Endothelial cell (in vitro differentiated cells): Measurements from ENCODE around the gene AK9. TPM values are rescaled to one million over a fixed set of nuclear protein-coding genes. Genes with fewer than 3 reads are reported as not detected.
A peak's percentile ranks its signal among the peaks of the same experiment; 100 is the strongest.

ENCODE experiments used
- DNase-seq: peaks from one replicate; pipeline ENCODE4 v3.0.0; 2021; ENCODE audit warnings: low spot score
- H3K27ac Mint-ChIP-seq: one replicate; pipeline ENCODE4 v1.8.0; 2021; ENCODE audit warnings: mixed read lengths, inconsistent platforms; ENCODE audit not compliant: unreplicated experiment
- H3K27me3 Mint-ChIP-seq: one replicate; pipeline ENCODE4 v1.8.0; 2021; ENCODE audit warnings: mild to moderate bottlenecking, moderate library complexity, mixed read lengths, inconsistent platforms; ENCODE audit not compliant: unreplicated experiment
- H3K36me3 Mint-ChIP-seq: one replicate; pipeline ENCODE4 v1.8.0; 2021; ENCODE audit warnings: mild to moderate bottlenecking, low read depth, mixed read lengths, inconsistent platforms; ENCODE audit not compliant: unreplicated experiment
- H3K4me1 Mint-ChIP-seq: one replicate; pipeline ENCODE4 v1.8.0; 2021; ENCODE audit warnings: mild to moderate bottlenecking, mixed read lengths, inconsistent platforms; ENCODE audit not compliant: unreplicated experiment
- H3K4me3 Mint-ChIP-seq: one replicate; pipeline ENCODE4 v1.8.0; 2021; ENCODE audit warnings: mild to moderate bottlenecking, mixed read lengths, inconsistent platforms; ENCODE audit not compliant: unreplicated experiment
- H3K9me3 Mint-ChIP-seq: one replicate; pipeline ENCODE4 v1.8.0; 2021; ENCODE audit warnings: mixed read lengths, inconsistent platforms; ENCODE audit not compliant: unreplicated experiment
- CTCF ChIP-seq: fragments of 200-600 bp; sonication (generic); IDR thresholded peaks from one replicate; pipeline ENCODE4 v1.5.0; 2021; ENCODE audit warnings: antibody characterized with exemption; ENCODE audit not compliant: unreplicated experiment
- long read RNA-seq: library from polyadenylated mRNA; unstranded; transcript quantifications from one replicate; pipeline ENCODE4 v2.0.0, GENCODE V29; 2020; ENCODE audit not compliant: unreplicated experiment
- total RNA-seq: library from RNA; stranded (reverse); fragmentation: NEBNext Ultra II Directional; extraction: Animal tissue kit (Norgen Biotek cat#: 25700); gene quantifications from one replicate; pipeline ENCODE4 v1.2.1, GENCODE V29; 2021; ENCODE audit not compliant: unreplicated experiment

Gene AK9
- 3.5 TPM for total RNA-seq
- long read RNA-seq, result 0 reads

DNA sequence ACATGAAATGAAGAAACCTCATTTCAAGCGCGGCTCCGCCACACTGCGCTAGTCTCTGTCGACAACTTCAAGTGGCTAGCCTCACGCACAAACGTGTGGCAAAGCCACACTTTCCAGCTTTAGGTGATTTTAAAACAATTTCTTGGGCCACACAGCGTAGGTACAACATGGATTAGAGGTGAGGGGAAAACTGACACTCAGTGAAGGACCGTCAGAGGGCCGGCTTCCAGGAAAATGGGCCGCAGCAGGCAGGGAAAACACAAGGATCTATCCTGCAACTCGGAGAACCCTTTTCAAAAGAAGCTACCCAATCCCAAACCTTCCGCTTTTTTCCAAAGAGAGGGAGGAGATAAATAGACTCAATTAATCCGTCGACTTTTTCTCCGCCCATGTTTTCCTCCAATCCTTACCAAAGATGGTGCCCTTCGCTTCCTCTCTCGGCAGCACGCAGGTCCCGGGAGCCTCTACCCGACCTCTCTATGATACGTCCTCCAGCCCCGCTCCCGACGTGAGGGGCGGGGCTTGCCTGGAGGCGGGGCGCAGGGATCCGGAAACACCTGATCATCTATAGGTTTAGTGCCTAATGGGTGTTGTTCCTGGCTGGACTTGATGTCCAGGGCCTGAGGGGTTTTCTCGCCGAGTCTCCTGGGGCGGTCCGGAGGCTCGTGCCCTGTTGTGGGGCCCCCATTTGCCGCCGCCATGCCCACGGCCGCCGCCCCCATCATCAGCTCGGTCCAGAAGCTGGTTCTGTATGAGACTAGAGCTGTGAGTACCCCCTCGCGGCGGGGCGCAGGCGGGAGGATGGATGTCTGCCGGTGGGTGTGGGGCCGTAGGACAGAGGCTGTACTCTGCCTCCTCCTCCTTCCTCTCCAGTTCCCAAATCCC is at the start of gene AK9, which contains the start of gene FIG4:
Gene AK9, minus strand, starts transcription at position 466 of the 885 bp plus-strand sequence. CDS start 15,457 bp downstream, outside the sequence.
Gene FIG4, plus strand, starts transcription at position 560 of the 885 bp plus-strand sequence. Its CDS starts 140 bp downstream, at position 700.
- Mint-ChIP-seq H3K27me3 (no peaks in the 10 kb centered on the region), H3K36me3 (no peaks in the 10 kb centered on the region), H3K4me3 (peak within 1 kb of the TSS; percentile 99), H3K4me1 (peaks cover 2% of the 10 kb centered on the region), H3K9me3 (no peaks in the 10 kb centered on the region), H3K27ac (peak within 1 kb of the TSS; percentile 93)
- peak; percentile 86 for DNase-seq
- TF ChIP-seq CTCF, result no peak

- peak overlapping the region; percentile 70 for H3K4me3 Mint-ChIP-seq
- H3K36me3 Mint-ChIP-seq, result peaks cover 15% of the 10 kb centered on the region
- DNase-seq, result no peak
- no peak overlapping the region for H3K27ac Mint-ChIP-seq
- peaks cover 4% of the 10 kb centered on the region for H3K4me1 Mint-ChIP-seq
- H3K27me3 Mint-ChIP-seq, result no peaks in the 10 kb centered on the region
- no peaks in the 10 kb centered on the region for H3K9me3 Mint-ChIP-seq
- TF ChIP-seq CTCF, result no peak
Measured at GRCh38 chr6:109740787-109741186, 49.8 kb upstream of the AK9 start.

- no peak for TF ChIP-seq CTCF
- Mint-ChIP-seq H3K9me3 (no peaks in the 10 kb centered on the region), H3K4me3 (peak overlapping the region; percentile 28)
Measured at GRCh38 chr6:109739686-109740085, 48.7 kb upstream of the AK9 start.

DNA sequence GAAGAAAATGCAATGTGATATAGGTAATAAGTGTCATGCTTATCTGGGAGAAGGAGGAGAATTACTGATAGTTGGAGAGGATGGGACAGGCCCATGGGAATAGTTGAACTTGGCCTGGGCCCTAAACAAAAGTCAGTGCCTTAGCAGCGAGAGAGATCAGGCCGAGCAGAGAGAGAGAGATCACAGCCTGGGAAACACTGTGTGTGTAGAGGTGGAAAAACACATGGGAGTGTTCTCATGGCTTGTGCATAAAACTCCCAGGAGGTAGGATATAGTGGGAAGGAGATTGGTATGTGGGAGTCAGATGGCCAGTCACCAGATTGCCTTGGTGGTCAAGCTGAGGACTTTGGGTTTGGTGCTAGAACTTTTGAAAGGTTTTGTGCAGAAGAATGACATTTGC is 47.7 kb upstream of the AK9 start:
- no peak overlapping the region for H3K4me3 Mint-ChIP-seq
- H3K9me3 Mint-ChIP-seq, result no peaks in the 10 kb centered on the region
- no peak for TF ChIP-seq CTCF
- peaks cover 15% of the 10 kb centered on the region for H3K36me3 Mint-ChIP-seq
- H3K27ac Mint-ChIP-seq, result no peak overlapping the region
- H3K4me1 Mint-ChIP-seq, result peaks cover 4% of the 10 kb centered on the region
- no peaks in the 10 kb centered on the region for H3K27me3 Mint-ChIP-seq
- no peak for DNase-seq

More at GRCh38 chr6:109739686-109740085, 48.7 kb upstream of the AK9 start:
- H3K4me1 Mint-ChIP-seq, result peaks cover 4% of the 10 kb centered on the region
- H3K36me3 Mint-ChIP-seq, result peaks cover 15% of the 10 kb centered on the region
- H3K27me3 Mint-ChIP-seq, result no peaks in the 10 kb centered on the region
- no peak for DNase-seq
- no peak overlapping the region for H3K27ac Mint-ChIP-seq

- no peak for TF ChIP-seq CTCF
- Mint-ChIP-seq H3K27ac (no peak overlapping the region), H3K36me3 (peaks cover 15% of the 10 kb centered on the region)
Measured at GRCh38 chr6:109738255-109738654, 47.3 kb upstream of the AK9 start.

More at GRCh38 chr6:109738255-109738654, 47.3 kb upstream of the AK9 start:
- no peaks in the 10 kb centered on the region for H3K9me3 Mint-ChIP-seq
- DNase-seq, result no peak
- H3K4me1 Mint-ChIP-seq, result peaks cover 4% of the 10 kb centered on the region
- H3K4me3 Mint-ChIP-seq, result no peak overlapping the region
- H3K27me3 Mint-ChIP-seq, result no peaks in the 10 kb centered on the region
